Ascending aorta (tissue), 2 donors: ENCODE data around the gene ATP5F1D. TPM values are rescaled to one million over a fixed set of nuclear protein-coding genes. Genes with fewer than 3 reads are reported as not detected.
A peak's percentile ranks its signal among the peaks of the same experiment; 100 is the strongest.

ENCODE experiments used
- DNase-seq, 2 donors: peaks; one replicate each; pipeline ENCODE4 v3.0.0-alpha.2; 2019; ENCODE audit warnings: low spot score in 2 of 2
- H3K27ac ChIP-seq, 2 donors: fragments of 200-600 bp; sonication (generic); one replicate each; pipeline ENCODE4 v1.5.1; 2016 to 2017; ENCODE audit warnings: mild to moderate bottlenecking in 1 of 2
- H3K27me3 ChIP-seq: fragments of 200-600 bp; sonication (generic); one replicate; pipeline ENCODE4 v1.5.1; 2017
- H3K36me3 ChIP-seq, 2 donors: fragments of 200-600 bp; sonication (generic); one replicate each; pipeline ENCODE4 v1.5.1; 2016
- H3K4me1 ChIP-seq, 2 donors: fragments of 200-600 bp; sonication (generic); one replicate each; pipeline ENCODE4 v1.5.1; 2016 to 2017; ENCODE audit warnings: mild to moderate bottlenecking in 1 of 2
- H3K4me3 ChIP-seq, 2 donors: fragments of 200-600 bp; sonication (generic); one replicate each; pipeline ENCODE4 v1.5.1; 2016 to 2017; ENCODE audit warnings: mild to moderate bottlenecking in 1 of 2
- H3K9me3 ChIP-seq, 2 donors: fragments of 200-600 bp; sonication (generic); one replicate each; pipeline ENCODE4 v1.5.1; 2016
- intact Hi-C: fragments of 100-400 bp; cut with DNase I; formaldehyde crosslinking; loops from one replicate; pipeline ENCODE4 v1.15.1; 2023
- total RNA-seq: library from RNA; depleted of rRNA; stranded (reverse); fragments of >200 nt; gene quantifications from one replicate; pipeline ENCODE4 v1.1.0, GENCODE V29; 2016
- TF ChIP-seq, protein P1 (sequence below), 3 experiments: fragments of 200-600 bp in 2 of 3; fragments of 450-650 bp in 1 of 3; sonication (generic) in 2 of 3; IDR thresholded peaks; one replicate each; pipeline ENCODE4 v1.5.1; 2016 to 2019; ENCODE audit warnings: antibody characterized with exemption in 3 of 3, mild to moderate bottlenecking in 1 of 3, moderate library complexity in 1 of 3

The ATP5F1D gene
- total RNA-seq, 1 donor from 2014 or later = 232 TPM

DNA sequence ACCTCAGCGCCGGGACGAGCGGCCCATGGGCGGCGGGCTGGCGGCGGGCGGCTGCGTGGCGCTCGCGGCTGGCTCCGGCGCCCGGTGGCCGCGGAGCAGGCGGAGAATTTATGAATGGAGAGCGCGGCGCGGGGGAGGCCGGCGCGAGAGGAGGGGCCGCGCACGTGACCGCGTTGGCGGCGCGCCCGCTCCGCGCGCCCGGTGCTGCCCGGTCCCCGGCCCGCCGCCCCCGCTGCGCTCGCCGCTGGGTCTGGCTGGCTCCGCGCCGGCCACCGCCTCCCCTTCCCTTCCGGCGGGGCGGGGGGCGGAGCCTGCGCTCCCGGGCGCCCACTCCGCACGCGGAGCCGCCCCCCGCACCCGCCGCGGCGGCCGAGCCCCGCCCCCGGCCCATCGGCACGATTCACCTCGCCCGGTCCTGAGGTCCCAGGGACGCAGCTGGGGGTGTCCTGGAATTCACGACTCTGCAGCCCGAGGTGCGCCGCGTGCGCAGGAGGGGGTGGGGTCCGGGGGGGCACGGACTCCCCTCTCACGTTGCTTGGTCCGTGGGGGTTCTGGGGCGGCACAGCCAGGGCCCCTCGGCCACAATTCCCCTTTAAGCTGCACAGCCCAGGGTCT lies 3.7 kb upstream of the ATP5F1D start, which contains the start of gene CBARP:
Gene CBARP, minus strand, starts transcription at position 252 of the 615 bp plus-strand sequence. CDS start 1,905 bp downstream, outside the sequence.
- no peak for DNase-seq
- no peaks in the 10 kb centered on the region for H3K9me3 ChIP-seq
- intact Hi-C loops = loop anchor here (1.0 to 2.0 kb wide), 2 partner anchors 33 to 65 kb away; partner anchors contain the start of gene STK11
- peaks cover 15 to 31% of the 10 kb centered on the region in 2 donors for H3K4me1 ChIP-seq
- TF ChIP-seq, protein P1, sequence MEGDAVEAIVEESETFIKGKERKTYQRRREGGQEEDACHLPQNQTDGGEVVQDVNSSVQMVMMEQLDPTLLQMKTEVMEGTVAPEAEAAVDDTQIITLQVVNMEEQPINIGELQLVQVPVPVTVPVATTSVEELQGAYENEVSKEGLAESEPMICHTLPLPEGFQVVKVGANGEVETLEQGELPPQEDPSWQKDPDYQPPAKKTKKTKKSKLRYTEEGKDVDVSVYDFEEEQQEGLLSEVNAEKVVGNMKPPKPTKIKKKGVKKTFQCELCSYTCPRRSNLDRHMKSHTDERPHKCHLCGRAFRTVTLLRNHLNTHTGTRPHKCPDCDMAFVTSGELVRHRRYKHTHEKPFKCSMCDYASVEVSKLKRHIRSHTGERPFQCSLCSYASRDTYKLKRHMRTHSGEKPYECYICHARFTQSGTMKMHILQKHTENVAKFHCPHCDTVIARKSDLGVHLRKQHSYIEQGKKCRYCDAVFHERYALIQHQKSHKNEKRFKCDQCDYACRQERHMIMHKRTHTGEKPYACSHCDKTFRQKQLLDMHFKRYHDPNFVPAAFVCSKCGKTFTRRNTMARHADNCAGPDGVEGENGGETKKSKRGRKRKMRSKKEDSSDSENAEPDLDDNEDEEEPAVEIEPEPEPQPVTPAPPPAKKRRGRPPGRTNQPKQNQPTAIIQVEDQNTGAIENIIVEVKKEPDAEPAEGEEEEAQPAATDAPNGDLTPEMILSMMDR (IDR thresholded peaks at IDR 0.05) = no peak
- H3K4me3 ChIP-seq = peak within 1 kb of the TSS; percentile 47 to 71
- H3K27ac ChIP-seq = peak within 1 kb of the TSS; percentile 80 to 92
- no peaks in the 10 kb centered on the region for H3K27me3 ChIP-seq
- H3K36me3 ChIP-seq = no peaks in the 10 kb centered on the region

DNA sequence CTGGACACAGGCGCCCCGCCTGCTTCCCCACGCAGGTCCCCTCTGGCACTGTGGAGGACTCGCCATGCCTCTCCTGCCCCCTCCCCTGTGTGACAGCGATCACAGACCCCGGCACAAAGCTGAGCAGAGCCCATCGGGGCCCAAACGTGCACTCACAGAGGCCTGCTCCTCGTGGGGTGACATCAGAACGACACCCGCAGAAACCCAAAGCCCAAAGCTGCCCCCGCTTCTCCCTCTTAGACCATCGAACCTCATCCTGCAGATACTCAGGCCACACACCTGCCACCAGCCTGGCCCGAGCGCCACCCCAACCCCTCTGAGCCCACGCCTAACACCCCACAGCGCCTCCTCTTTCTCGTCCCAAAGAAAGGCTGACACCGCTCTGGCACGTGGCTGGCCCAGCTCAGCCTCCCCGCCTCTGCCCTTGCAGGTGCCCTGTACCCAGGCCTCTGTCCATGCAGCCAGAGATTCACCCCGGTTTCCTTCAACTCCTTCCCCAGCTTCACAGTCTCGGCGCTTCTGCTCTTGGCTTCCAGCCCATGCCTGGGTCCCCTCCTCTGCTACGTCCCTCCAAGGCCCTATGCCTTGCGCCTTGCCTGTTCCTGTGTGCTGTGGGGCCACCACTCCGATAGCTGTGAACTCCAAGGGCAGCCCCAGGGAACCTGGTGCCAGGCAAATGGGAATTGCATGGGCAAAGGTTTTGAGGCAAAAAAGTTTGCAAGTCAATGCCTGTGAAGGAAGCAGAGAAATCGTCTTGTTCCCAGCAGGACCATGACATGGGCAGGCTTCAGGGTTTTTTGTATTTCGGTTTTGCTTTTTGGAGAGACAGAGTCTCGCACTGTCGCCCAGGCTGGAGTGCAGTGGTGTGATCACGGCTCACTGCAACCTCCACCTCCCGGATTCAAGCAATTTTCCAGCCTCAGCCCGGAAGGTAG lies 2.9 kb upstream of the ATP5F1D start:
- intact Hi-C loops = loop anchor here (1.0 to 2.0 kb wide), 2 partner anchors 33 to 66 kb away; partner anchors contain the start of gene STK11
- H3K27me3 ChIP-seq = no peaks in the 10 kb centered on the region
- TF ChIP-seq, protein P1 (IDR thresholded peaks at IDR 0.05) = no peak
- H3K4me1 ChIP-seq = peaks cover 19 to 32% of the 10 kb centered on the region in 2 donors
- H3K27ac ChIP-seq = peak overlapping the region; percentile 80 to 92
- H3K9me3 ChIP-seq = no peaks in the 10 kb centered on the region
- DNase-seq = no peak
- H3K4me3 ChIP-seq = peak overlapping the region; percentile 47 to 62
- no peaks in the 10 kb centered on the region for H3K36me3 ChIP-seq

DNA sequence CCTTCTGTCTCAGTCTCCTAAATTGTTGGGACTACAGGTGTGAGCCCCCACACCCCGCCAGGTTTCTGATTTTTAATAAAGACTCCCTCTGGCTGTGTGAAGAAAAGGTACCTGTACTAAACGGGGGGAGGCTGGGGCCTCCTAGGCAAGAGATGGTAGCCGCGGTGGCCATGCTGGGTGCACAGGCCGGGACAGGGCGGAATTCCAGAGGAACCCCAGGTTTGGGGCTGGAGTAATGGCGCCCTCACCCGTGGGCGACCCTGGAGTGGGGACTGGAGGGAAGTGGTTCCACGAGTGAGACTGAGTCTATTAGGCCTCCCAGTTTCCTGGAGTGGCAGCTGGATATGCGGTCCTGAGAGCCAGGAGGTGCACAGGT lies 2.1 kb upstream of the ATP5F1D start:
- no peak for DNase-seq
- peak overlapping the region; percentile 80 to 92 for H3K27ac ChIP-seq
- H3K4me3 ChIP-seq = no peak overlapping the region
- H3K27me3 ChIP-seq = no peaks in the 10 kb centered on the region
- TF ChIP-seq, protein P1 (IDR thresholded peaks at IDR 0.05) = no peak
- intact Hi-C loops = loop anchor here (2.0 kb wide), 1 partner anchor 67 kb away; no protein-coding TSS in a partner anchor
- peaks cover 24 to 39% of the 10 kb centered on the region in 2 donors for H3K4me1 ChIP-seq
- H3K9me3 ChIP-seq = no peaks in the 10 kb centered on the region
- H3K36me3 ChIP-seq = no peaks in the 10 kb centered on the region

DNA sequence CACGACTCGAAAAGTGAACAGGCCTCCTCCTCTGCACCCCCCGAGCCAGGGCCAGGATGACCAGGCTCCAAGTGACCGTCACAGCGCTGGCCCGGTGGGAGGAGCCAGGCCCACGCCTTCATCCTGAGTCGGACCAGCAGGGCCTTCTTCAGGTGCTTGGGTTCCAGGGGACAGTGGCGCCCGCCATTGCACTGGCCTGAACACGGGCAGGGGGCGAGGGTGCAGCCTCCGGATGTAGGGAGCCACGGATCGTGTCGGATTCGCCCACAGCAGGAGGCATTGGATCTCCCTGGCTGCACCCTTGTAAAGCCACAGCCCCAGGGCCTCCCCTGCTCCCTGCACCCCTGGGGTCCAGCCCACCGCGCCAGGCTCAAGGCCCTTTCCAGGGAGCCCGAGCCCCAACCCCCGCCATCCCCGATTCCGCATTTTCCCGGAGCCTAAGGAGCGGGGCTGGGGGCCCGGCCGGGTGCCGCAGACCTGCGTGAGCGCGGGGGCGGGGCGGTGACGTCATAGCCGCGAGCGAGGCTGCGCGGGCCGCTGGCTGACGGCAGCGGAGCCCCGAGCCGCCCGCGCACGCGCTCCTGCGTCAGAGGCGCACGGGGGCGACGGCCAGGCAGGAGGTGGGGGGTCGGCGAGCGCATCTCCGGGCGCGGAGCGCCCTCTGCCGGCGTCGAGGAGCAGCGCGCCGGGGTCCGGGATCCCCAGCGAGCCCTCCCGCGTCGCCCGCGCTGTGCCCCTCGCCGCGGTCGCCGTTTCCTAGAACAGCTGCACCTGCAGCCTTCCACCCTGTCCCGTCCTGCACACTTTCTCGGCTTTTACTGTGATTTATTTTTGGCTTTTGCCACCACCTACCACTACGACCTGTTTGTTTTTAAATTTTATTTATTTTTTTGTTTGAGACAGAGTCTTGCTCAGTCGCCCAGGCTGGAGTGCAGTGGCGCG lies 1.5 kb upstream of the ATP5F1D start:
- peak overlapping the region; percentile 85 to 92 for H3K27ac ChIP-seq
- H3K36me3 ChIP-seq = no peaks in the 10 kb centered on the region
- H3K27me3 ChIP-seq = no peaks in the 10 kb centered on the region
- peak in 1 of 2 donors; percentile 94 for DNase-seq
- TF ChIP-seq, protein P1 (IDR thresholded peaks at IDR 0.05) = peak; percentile 71 to 100 (median 85)
- no peaks in the 10 kb centered on the region for H3K9me3 ChIP-seq
- intact Hi-C loops = loop anchor here (1.0 to 10.0 kb wide), 6 partner anchors 19 to 315 kb away; partner anchors contain the start of genes ARID3A, CNN2 and GPX4
- peak overlapping the region; percentile 32 to 72 for H3K4me3 ChIP-seq
- H3K4me1 ChIP-seq = peaks cover 30 to 45% of the 10 kb centered on the region in 2 donors
